ENCODE results near the gene GPR63. TPM values are rescaled to one million over a fixed set of nuclear protein-coding genes. Genes with fewer than 3 reads are reported as not detected.

Gene GPR63
- total and polyA plus RNA-seq, 9 of the 15 experiments (the other 6 are each of a cell fraction or from before 2014, with no cell fraction given), result 1.6 to 5.1 (median 3.7) TPM

- no peak for TF ChIP-seq ARNT (IDR thresholded peaks at IDR 0.05)
- no peak for TF ChIP-seq TAL1 (IDR thresholded peaks at IDR 0.05)
- TF ChIP-seq, protein P1, sequence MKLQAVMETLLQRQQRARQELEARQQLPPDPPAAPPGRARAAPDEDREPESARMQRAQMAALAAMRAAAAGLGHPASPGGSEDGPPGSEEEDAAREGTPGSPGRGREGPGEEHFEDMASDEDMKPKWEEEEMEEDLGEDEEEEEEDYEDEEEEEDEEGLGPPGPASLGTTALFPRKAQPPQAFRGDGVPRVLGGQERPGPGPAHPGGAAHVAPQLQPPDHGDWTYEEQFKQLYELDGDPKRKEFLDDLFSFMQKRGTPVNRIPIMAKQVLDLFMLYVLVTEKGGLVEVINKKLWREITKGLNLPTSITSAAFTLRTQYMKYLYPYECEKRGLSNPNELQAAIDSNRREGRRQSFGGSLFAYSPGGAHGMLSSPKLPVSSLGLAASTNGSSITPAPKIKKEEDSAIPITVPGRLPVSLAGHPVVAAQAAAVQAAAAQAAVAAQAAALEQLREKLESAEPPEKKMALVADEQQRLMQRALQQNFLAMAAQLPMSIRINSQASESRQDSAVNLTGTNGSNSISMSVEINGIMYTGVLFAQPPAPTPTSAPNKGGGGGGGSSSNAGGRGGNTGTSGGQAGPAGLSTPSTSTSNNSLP (IDR thresholded peaks at IDR 0.05; ENCODE audit: borderline replicate concordance, low read depth, low read length), result no peak
- no peak for TF ChIP-seq ZNF121 (CRISPR knock-in tag; conservative IDR thresholded peaks at IDR 0.05)
- TF ChIP-seq ZNF175 (CRISPR knock-in tag; IDR thresholded peaks at IDR 0.05; ENCODE audit: low read depth), result no peak
- TF ChIP-seq TRIM24 (IDR thresholded peaks at IDR 0.05), result no peak
- TF ChIP-seq EGR1 (conservative IDR thresholded peaks at IDR 0.05), result no peak
- TF ChIP-seq, protein P2, sequence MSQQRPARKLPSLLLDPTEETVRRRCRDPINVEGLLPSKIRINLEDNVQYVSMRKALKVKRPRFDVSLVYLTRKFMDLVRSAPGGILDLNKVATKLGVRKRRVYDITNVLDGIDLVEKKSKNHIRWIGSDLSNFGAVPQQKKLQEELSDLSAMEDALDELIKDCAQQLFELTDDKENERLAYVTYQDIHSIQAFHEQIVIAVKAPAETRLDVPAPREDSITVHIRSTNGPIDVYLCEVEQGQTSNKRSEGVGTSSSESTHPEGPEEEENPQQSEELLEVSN (IDR thresholded peaks at IDR 0.05; ENCODE audit: borderline replicate concordance in 1 of 2, extremely low read depth in 1 of 2, insufficient read depth in 1 of 2, insufficient read length in 1 of 2, low read depth in 1 of 2, low read length in 1 of 2, poor library complexity in 1 of 2, severe bottlenecking in 1 of 2), result no peak
- TF ChIP-seq ERF (CRISPR knock-in tag; IDR thresholded peaks at IDR 0.05), result no peak
- no peak for TF ChIP-seq FOXJ3 (CRISPR knock-in tag; IDR thresholded peaks at IDR 0.05)
- no peak for TF ChIP-seq NFE2L1 (tag; IDR thresholded peaks at IDR 0.05; ENCODE audit: borderline replicate concordance, low read depth)
- TF ChIP-seq HNRNPL (IDR thresholded peaks at IDR 0.05; ENCODE audit: low read depth, low read length), result no peak
- TF ChIP-seq RFX1 (IDR thresholded peaks at IDR 0.05), result no peak
- no peak for TF ChIP-seq ZNF785 (CRISPR knock-in tag; IDR thresholded peaks at IDR 0.05)
- no peak for TF ChIP-seq PHF20 (IDR thresholded peaks at IDR 0.05; ENCODE audit: partially characterized antibody)
- CTCF ChIA-PET (ENCODE audit: low intra/inter-chr PET ratio), result no interaction called here
- POLR2A ChIA-PET, result interaction anchor here (0.7 kb wide), 1 partner anchor 32 kb away, joined by 3 read pairs; no protein-coding TSS in a partner anchor
- no peak overlapping the region for H2AFZ ChIP-seq (ENCODE audit: low read depth, low read length)
- H3K27ac ChIP-seq (ENCODE audit: extremely low read depth, low read depth, low read length), result no peak overlapping the region
- H3K9me3 ChIP-seq (replicated peaks; ENCODE audit: control insufficient read depth, insufficient read depth, low read depth, low read length), result no peaks in the 10 kb centered on the region
- H3K9me1 ChIP-seq (ENCODE audit: control insufficient read depth, insufficient read depth, low read length), result no peaks in the 10 kb centered on the region
- no peaks in the 10 kb centered on the region for H4K20me1 ChIP-seq (replicated peaks; ENCODE audit: control insufficient read depth, insufficient read depth, low read length)
- no TSS peak for BruUV-seq (replicated peaks)
- no peaks in the 10 kb centered on the region for H3K4me1 ChIP-seq (replicated peaks in 1 of 2; ENCODE audit: control insufficient read depth in 2 of 2, insufficient read depth in 2 of 2, low read length in 2 of 2)
- DNase-seq (ENCODE audit: extremely low read depth in 1 of 4, low spot score in 3 of 4) (no peak), ATAC-seq (no peak), FAIRE-seq (no peak)
- H3K27me3 ChIP-seq (ENCODE audit: control insufficient read depth in 2 of 2, insufficient read depth in 2 of 2, low read length in 2 of 2), result no peaks in the 10 kb centered on the region
- in situ Hi-C loops (cut with MboI) (no loop called here), intact Hi-C loops (cut with micrococcal nuclease) (no loop called here)
- no peaks in the 10 kb centered on the region for H3K36me3 ChIP-seq (ENCODE audit: control insufficient read depth, insufficient read depth, low read length)
- H3K9ac ChIP-seq (ENCODE audit: insufficient read depth in 1 of 2, low read depth in 2 of 2, low read length in 2 of 2), result no peak overlapping the region
- 56% methylated on average over 5 of the region's 5 CpGs for WGBS (ENCODE audit: insufficient coverage, low coverage, missing lambda C conversion rate)
- H3K4me2 ChIP-seq (ENCODE audit: insufficient read depth, low read length), result no peak overlapping the region
- no peaks in the 10 kb centered on the region; the same call in 2 of the 3 replicates for H3K79me2 ChIP-seq (ENCODE audit: control insufficient read depth, insufficient read depth, low read length)
- H3K4me3 ChIP-seq, result no peak overlapping the region
These were observed 20.9 kb downstream of the GPR63 start for GRCh38 chr6:96816301-96816817.

Data from K562 (cell line).